IMR-90 (cell line): ENCODE measurements around the gene GVQW3. TPM values are rescaled to one million over a fixed set of nuclear protein-coding genes. Genes with fewer than 3 reads are reported as not detected.

Experiments
- ATAC-seq: fragments of 200-7000 bp; cut with Tn5 transposase; 2 replicates; pipeline ENCODE4 v1.9.1; 2020; ENCODE audit warnings: low read depth, mild to moderate bottlenecking, moderate library complexity
- BruUV-seq: library from RNA; stranded (reverse); fragments of 400-500 nt; replicated peaks from 2 replicates; lab custom pipeline; 2021; lab: Mats Ljungman, UMichigan
- CTCF ChIA-PET: fragments of 300-600 bp; formaldehyde crosslinking; extraction: SDS; loops from one replicate; lab custom pipeline; 2021; ENCODE audit warnings: antibody characterized with exemption; lab: Yijun Ruan, JAX
- POLR2A ChIA-PET: fragments of 300-600 bp; sonication (Branson Sonifier 250); formaldehyde crosslinking; loops from one replicate; lab custom pipeline; 2022; ENCODE audit warnings: antibody characterized with exemption; ENCODE audit not compliant: unreplicated experiment; lab: Charles Lee
- DNase-seq: peaks from one replicate; pipeline ENCODE4 v3.0.0; 2013
- H2AFZ ChIP-seq: replicated peaks from 2 replicates; pipeline ENCODE3; 2013; ENCODE audit warnings: low read length, mild to moderate bottlenecking; ENCODE audit not compliant: poor library complexity
- H2AK5ac ChIP-seq: 2 replicates; pipeline ENCODE4 v1.6.1; 2013; ENCODE audit warnings: low read depth, low read length, inconsistent platforms
- H2AK9ac ChIP-seq: replicated peaks from 2 replicates; pipeline ENCODE3; 2013; ENCODE audit warnings: mild to moderate bottlenecking, low read depth, low read length, moderate library complexity; ENCODE audit not compliant: poor library complexity
- H2BK120ac ChIP-seq: 2 replicates; pipeline ENCODE4 v1.6.1; 2013; ENCODE audit warnings: low read depth, low read length, inconsistent platforms
- H2BK15ac ChIP-seq: 3 replicates; pipeline ENCODE4 v1.6.1; 2013; ENCODE audit warnings: low read depth, low read length, inconsistent platforms
- H2BK20ac ChIP-seq: 2 replicates; pipeline ENCODE4 v1.6.1; 2013; ENCODE audit warnings: low read depth, mild to moderate bottlenecking, inconsistent platforms, low read length, moderate library complexity
- H2BK5ac ChIP-seq: 2 replicates; pipeline ENCODE4 v1.6.1; 2013; ENCODE audit warnings: mild to moderate bottlenecking, low read depth, low read length, inconsistent platforms; ENCODE audit not compliant: poor library complexity, severe bottlenecking
- H3K14ac ChIP-seq: replicated peaks from 2 replicates; pipeline ENCODE4 v1.6.1; 2013; ENCODE audit warnings: low read depth, low read length, inconsistent platforms
- H3K18ac ChIP-seq: 2 replicates; pipeline ENCODE4 v1.6.1; 2013; ENCODE audit warnings: low read depth, low read length, control low read depth
- H3K23ac ChIP-seq: 2 replicates; pipeline ENCODE4 v1.6.1; 2013; ENCODE audit warnings: low read depth, low read length, inconsistent platforms
- H3K27ac ChIP-seq: 2 replicates; pipeline ENCODE4 v1.5.1; 2013; ENCODE audit warnings: mild to moderate bottlenecking, control low read depth, low read length; ENCODE audit not compliant: insufficient read depth
- H3K27me3 ChIP-seq: 2 replicates; pipeline ENCODE4 v1.6.1; 2013; ENCODE audit warnings: low read length; ENCODE audit not compliant: control insufficient read depth, insufficient read depth
- H3K36me3 ChIP-seq: 2 replicates; pipeline ENCODE4 v1.6.1; 2013; ENCODE audit warnings: low read length, mixed read lengths; ENCODE audit not compliant: control insufficient read depth, insufficient read depth
- H3K4ac ChIP-seq: 2 replicates; pipeline ENCODE4 v1.6.1; 2013; ENCODE audit warnings: low read depth, low read length, inconsistent platforms
- H3K4me1 ChIP-seq: 2 replicates; pipeline ENCODE4 v1.6.1; 2013; ENCODE audit warnings: low read length, mixed read lengths; ENCODE audit not compliant: control insufficient read depth, insufficient read depth
- H3K4me2 ChIP-seq: 2 replicates; pipeline ENCODE4 v1.6.1; 2013; ENCODE audit warnings: low read depth, mild to moderate bottlenecking, control low read depth, low read length, moderate library complexity
- H3K4me3 ChIP-seq: 2 replicates; pipeline ENCODE4 v1.5.1; 2013; ENCODE audit warnings: low read depth, mild to moderate bottlenecking, control low read depth, low read length, moderate library complexity; ENCODE audit not compliant: insufficient read depth
- H3K56ac ChIP-seq: 2 replicates; pipeline ENCODE4 v1.6.1; 2013; ENCODE audit warnings: low read length, inconsistent platforms; ENCODE audit not compliant: insufficient read depth; ENCODE audit errors: extremely low read depth
- H3K79me1 ChIP-seq, 2 experiments: 2 replicates each; pipeline ENCODE4 v1.6.1; 2013; ENCODE audit warnings: low read length in 2 of 2, inconsistent platforms in 1 of 2, low read depth in 1 of 2
- H3K9ac ChIP-seq: 2 replicates; pipeline ENCODE4 v1.6.1; 2013; ENCODE audit warnings: low read depth, low read length, control low read depth
- H3K9me1 ChIP-seq: 2 replicates; pipeline ENCODE4 v1.6.1; 2013; ENCODE audit warnings: low read length, inconsistent platforms; ENCODE audit not compliant: insufficient read depth
- H3K9me3 ChIP-seq: 2 replicates; pipeline ENCODE4 v1.6.1; 2013; ENCODE audit warnings: low read length; ENCODE audit not compliant: control insufficient read depth, insufficient read depth
- H4K20me1 ChIP-seq: 2 replicates; pipeline ENCODE4 v1.6.1; 2013; ENCODE audit warnings: low read length, inconsistent platforms; ENCODE audit not compliant: insufficient read depth
- H4K5ac ChIP-seq: 2 replicates; pipeline ENCODE4 v1.6.1; 2013; ENCODE audit warnings: mild to moderate bottlenecking, low read depth, low read length, control low read depth
- H4K8ac ChIP-seq, 2 experiments: 2 replicates each; pipeline ENCODE4 v1.6.1; 2013; ENCODE audit warnings: low read depth in 2 of 2, low read length in 2 of 2, control low read depth in 1 of 2, inconsistent platforms in 1 of 2
- H4K91ac ChIP-seq: 2 replicates; pipeline ENCODE4 v1.6.1; 2013; ENCODE audit warnings: low read depth, low read length, inconsistent platforms; ENCODE audit not compliant: insufficient read depth
- FOS ChIP-seq: fragments of 150-350 bp; IDR thresholded peaks from 2 replicates; pipeline ENCODE4 v1.6.1; 2016; ENCODE audit warnings: low read depth, low read length
- MAFK ChIP-seq: IDR thresholded peaks from 2 replicates; pipeline ENCODE4 v1.6.1; 2012; ENCODE audit warnings: low read depth, low read length, improper control_type of control experiment
- WGBS, 2 experiments: methylation state at CpG; one replicate each; pipeline versions ENCODE4 v1.1.5 to v1.1.7; 2013; ENCODE audit warnings: missing lambda C conversion rate in 2 of 2; ENCODE audit not compliant: insufficient read length in 1 of 2; ENCODE audit errors: extremely low coverage in 2 of 2; 5-methylcytosine and 5-hydroxymethylcytosine counted together
- dilution Hi-C: fragments of 300-500 bp; cut with HindIII; formaldehyde crosslinking; loops from one replicate; pipeline ENCODE4 v1.14.3; 2018; ENCODE audit warnings: low sequenced_read_pairs; ENCODE audit not compliant: unreplicated experiment
- in situ Hi-C: fragments of 300-500 bp; cut with MboI; formaldehyde crosslinking; loops from 3 replicates; pipeline ENCODE4 v1.14.3; 2019; ENCODE audit warnings: low sequenced_read_pairs, inconsistent platforms, mixed read lengths
- intact Hi-C: fragments of 100-400 bp; cut with micrococcal nuclease; formaldehyde crosslinking; loops from 2 replicates; pipeline ENCODE4 v1.10.0; 2022
- polyA plus RNA-seq, 3 experiments: library from polyadenylated mRNA; depleted of rRNA; stranded (reverse); fragments of >200 nt; gene quantifications; 2 replicates each; pipeline ENCODE4 v1.2.3, GENCODE V29; 2012; ENCODE audit warnings: low replicate concordance in 1 of 3
- total RNA-seq: library from RNA; depleted of rRNA; stranded (reverse); fragments of >200 nt; gene quantifications from 2 replicates; pipeline ENCODE4 v1.2.3, GENCODE V29; 2012

GVQW3 gene
- total and polyA plus RNA-seq, 2 of the 4 experiments (the other 2 are of a cell fraction), result 0.96 to 1.1 TPM

GRCh38 chr11:76368490-76368889 lies 12.6 kb upstream of the GVQW3 start:
- H4K5ac ChIP-seq, result no peak overlapping the region
- H3K9me1 ChIP-seq, result peaks cover 13% of the 10 kb centered on the region
- no TSS peak for BruUV-seq
- no peak overlapping the region for H2AFZ ChIP-seq
- no peak overlapping the region for H2AK9ac ChIP-seq
- no peak overlapping the region for H3K18ac ChIP-seq
- no peak overlapping the region for H3K9ac ChIP-seq
- no peak overlapping the region for H3K27ac ChIP-seq
- peaks cover 25 to 71% of the 10 kb centered on the region in 2 experiments for H3K79me1 ChIP-seq
- ChIA-PET POLR2A (no interaction called here), CTCF (no interaction called here)
- H3K36me3 ChIP-seq, result peaks cover 2% of the 10 kb centered on the region; the same call in 1 of the 2 replicates
- no peak overlapping the region for H2BK5ac ChIP-seq
- H3K23ac ChIP-seq, result no peak overlapping the region
- ATAC-seq, result no peak
- no peak overlapping the region for H3K4me3 ChIP-seq
- H2BK120ac ChIP-seq, result no peak overlapping the region
- no peak overlapping the region for H4K8ac ChIP-seq
- H3K56ac ChIP-seq, result no peak overlapping the region
- H3K9me3 ChIP-seq, result no peaks in the 10 kb centered on the region
- dilution Hi-C loops, result no loop called here
- no peak overlapping the region for H2AK5ac ChIP-seq
- H3K14ac ChIP-seq, result no peak overlapping the region
- no peaks in the 10 kb centered on the region for H3K27me3 ChIP-seq
- no peak overlapping the region for H4K91ac ChIP-seq
- intact Hi-C loops, result no loop called here
- no peak overlapping the region for H3K4ac ChIP-seq
- no CpG with 5 or more reads among the region's 1 CpG for whole genome bisulfite sequencing, 2 experiments
- peak; percentile 71 for TF ChIP-seq MAFK
- TF ChIP-seq FOS, result no peak
- no peak overlapping the region for H2BK20ac ChIP-seq
- H3K4me2 ChIP-seq, result no peak overlapping the region
- peaks cover 37% of the 10 kb centered on the region for H4K20me1 ChIP-seq
- H2BK15ac ChIP-seq, result no peak overlapping the region
- peaks cover 4% of the 10 kb centered on the region for H3K4me1 ChIP-seq
- DNase-seq, result no peak
- in situ Hi-C loops, result no loop called here
